H9 (cell line): ENCODE results near the gene LRRN1. TPM values are rescaled to one million over a fixed set of nuclear protein-coding genes. Genes with fewer than 3 reads are reported as not detected.

Source experiments
- DNase-seq: peaks from one replicate; pipeline ENCODE4 v3.0.0-alpha.2; 2017
- H2AFZ ChIP-seq: one replicate; pipeline ENCODE4 v1.6.1; 2013; ENCODE audit warnings: mild to moderate bottlenecking, low read length, control low read depth, moderate library complexity
- H2AK5ac ChIP-seq: 2 replicates; pipeline ENCODE4 v1.6.1; 2013; ENCODE audit warnings: low read length, control low read depth, mixed read lengths; ENCODE audit not compliant: insufficient read length
- H2BK120ac ChIP-seq: one replicate; pipeline ENCODE4 v1.6.1; 2013; ENCODE audit warnings: low read depth, mild to moderate bottlenecking, low read length, control low read depth, inconsistent platforms; ENCODE audit not compliant: poor library complexity, severe bottlenecking
- H2BK12ac ChIP-seq: 2 replicates; pipeline ENCODE4 v1.6.1; 2013; ENCODE audit warnings: low read length, control low read depth, mixed read lengths, low read depth; ENCODE audit not compliant: insufficient read length
- H2BK15ac ChIP-seq: 2 replicates; pipeline ENCODE4 v1.6.1; 2013; ENCODE audit warnings: low read depth, low read length, control low read depth
- H2BK20ac ChIP-seq: one replicate; pipeline ENCODE4 v1.6.1; 2013; ENCODE audit warnings: low read depth, mild to moderate bottlenecking, low read length, control low read depth, inconsistent platforms; ENCODE audit not compliant: poor library complexity, severe bottlenecking
- H2BK5ac ChIP-seq: 2 replicates; pipeline ENCODE4 v1.6.1; 2013; ENCODE audit warnings: low read length, control low read depth, mixed read lengths; ENCODE audit not compliant: insufficient read length
- H3K14ac ChIP-seq: 2 replicates; pipeline ENCODE4 v1.6.1; 2013; ENCODE audit warnings: low read length, control low read depth; ENCODE audit not compliant: insufficient read depth
- H3K18ac ChIP-seq: 2 replicates; pipeline ENCODE4 v1.6.1; 2013; ENCODE audit warnings: low read depth, mild to moderate bottlenecking, mixed read lengths, low read length, control low read depth; ENCODE audit not compliant: insufficient read length
- H3K23ac ChIP-seq: 2 replicates; pipeline ENCODE4 v1.6.1; 2013; ENCODE audit warnings: low read length, control low read depth, mixed read lengths, low read depth; ENCODE audit not compliant: insufficient read length
- H3K23me2 ChIP-seq: 2 replicates; pipeline ENCODE4 v1.6.1; 2013; ENCODE audit warnings: low read depth, mild to moderate bottlenecking, mixed read lengths, low read length, control low read depth; ENCODE audit not compliant: insufficient read length, poor library complexity, severe bottlenecking
- H3K27ac ChIP-seq: 2 replicates; pipeline ENCODE4 v1.5.1; 2013; ENCODE audit warnings: low read length, control low read depth, mixed read lengths, low read depth; ENCODE audit not compliant: insufficient read length
- H3K27me3 ChIP-seq: 2 replicates; pipeline ENCODE4 v1.6.1; 2013; ENCODE audit warnings: low read length, control low read depth, inconsistent platforms; ENCODE audit not compliant: insufficient read depth
- H3K4ac ChIP-seq: 2 replicates; pipeline ENCODE4 v1.6.1; 2013; ENCODE audit warnings: low read depth, mild to moderate bottlenecking, control low read depth, inconsistent platforms, low read length, moderate library complexity
- H3K4me1 ChIP-seq: 2 replicates; pipeline ENCODE4 v1.6.1; 2013; ENCODE audit warnings: low read length, control low read depth, inconsistent platforms; ENCODE audit not compliant: insufficient read depth
- H3K4me2 ChIP-seq: 2 replicates; pipeline ENCODE4 v1.6.1; 2013; ENCODE audit warnings: low read length, control low read depth, mixed read lengths; ENCODE audit not compliant: insufficient read length, insufficient read depth
- H3K56ac ChIP-seq: 2 replicates; pipeline ENCODE4 v1.6.1; 2013; ENCODE audit warnings: low read depth, mild to moderate bottlenecking, mixed read lengths, low read length, control low read depth; ENCODE audit not compliant: insufficient read length
- H3K79me1 ChIP-seq: 2 replicates; pipeline ENCODE4 v1.6.1; 2013; ENCODE audit warnings: low read depth, mild to moderate bottlenecking, moderate library complexity, low read length, control low read depth, inconsistent platforms; ENCODE audit not compliant: insufficient read depth, poor library complexity, severe bottlenecking
- H3K79me2 ChIP-seq: 2 replicates; pipeline ENCODE4 v1.6.1; 2013; ENCODE audit warnings: low read length, control low read depth, inconsistent platforms; ENCODE audit not compliant: insufficient read depth
- H3K9ac ChIP-seq: 2 replicates; pipeline ENCODE4 v1.6.1; 2013; ENCODE audit warnings: low read length, control low read depth, mixed read lengths; ENCODE audit not compliant: insufficient read length; ENCODE audit errors: extremely low read depth
- H3K9me3 ChIP-seq: one replicate; pipeline ENCODE4 v1.6.1; 2013; ENCODE audit warnings: low read depth, low read length, inconsistent platforms; ENCODE audit not compliant: control insufficient read depth
- H3T11ph ChIP-seq: one replicate; pipeline ENCODE4 v1.6.1; 2013; ENCODE audit warnings: mild to moderate bottlenecking, low read length, control low read depth, inconsistent platforms
- H4K20me1 ChIP-seq: one replicate; pipeline ENCODE4 v1.6.1; 2013; ENCODE audit not compliant: control insufficient read depth, insufficient read length, insufficient read depth
- H4K5ac ChIP-seq: 2 replicates; pipeline ENCODE4 v1.6.1; 2013; ENCODE audit warnings: low read depth, mild to moderate bottlenecking, mixed read lengths, low read length, control low read depth; ENCODE audit not compliant: insufficient read length
- H4K8ac ChIP-seq: replicated peaks from 2 replicates; pipeline ENCODE4 v1.6.1; 2013; ENCODE audit warnings: low read length, control low read depth, mixed read lengths, low read depth; ENCODE audit not compliant: insufficient read length
- H4K91ac ChIP-seq: 2 replicates; pipeline ENCODE4 v1.6.1; 2013; ENCODE audit warnings: low read depth, mild to moderate bottlenecking, moderate library complexity, mixed read lengths, low read length, control low read depth; ENCODE audit not compliant: insufficient read length
- H3K27ac Mint-ChIP-seq, 3 experiments: 2 replicates in 2 of 3; 3 replicates in 1 of 3; pipeline ENCODE4 v1.8.0; 2020 to 2021; ENCODE audit warnings: mixed read lengths in 3 of 3, mild to moderate bottlenecking in 1 of 3, moderate library complexity in 1 of 3
- H3K27me3 Mint-ChIP-seq: 2 replicates; pipeline ENCODE4 v1.8.0; 2021; ENCODE audit warnings: low read depth, mild to moderate bottlenecking, moderate library complexity, mixed read lengths
- H3K36me3 Mint-ChIP-seq, 3 experiments: 2 replicates in 2 of 3; 3 replicates in 1 of 3; pipeline ENCODE4 v1.8.0; 2020 to 2021; ENCODE audit warnings: low read depth in 3 of 3, mixed read lengths in 3 of 3; ENCODE audit not compliant: insufficient read depth in 1 of 3
- H3K4me1 Mint-ChIP-seq, 2 experiments: 2 replicates each; pipeline ENCODE4 v1.8.0; 2020; ENCODE audit warnings: mixed read lengths in 2 of 2
- H3K4me3 Mint-ChIP-seq, 2 experiments: 2 replicates in 1 of 2; 3 replicates in 1 of 2; pipeline ENCODE4 v1.8.0; 2020 to 2021; ENCODE audit warnings: mild to moderate bottlenecking in 2 of 2, mixed read lengths in 2 of 2, moderate library complexity in 1 of 2
- H3K9me3 Mint-ChIP-seq, 2 experiments: 2 replicates in 1 of 2; 3 replicates in 1 of 2; pipeline ENCODE4 v1.8.0; 2020; ENCODE audit warnings: mild to moderate bottlenecking in 2 of 2, mixed read lengths in 2 of 2, moderate library complexity in 1 of 2
- WGBS: extraction: QIAGEN DNeasy Blood & Tissue Kit; methylation state at CpG from one replicate; pipeline ENCODE4 v1.1.7; 2013; ENCODE audit warnings: missing lambda C conversion rate, low lambda C conversion rate, mixed read lengths; ENCODE audit not compliant: insufficient read length; ENCODE audit errors: extremely low coverage; 5-methylcytosine and 5-hydroxymethylcytosine counted together
- total RNA-seq: library from RNA; stranded (reverse); gene quantifications from 2 replicates; pipeline ENCODE4 v1.2.1, GENCODE V29; 2021
- TF ChIP-seq, protein P1 (sequence below): fragments of 200-600 bp; sonication (generic); conservative IDR thresholded peaks from 3 replicates; pipeline ENCODE4 v1.8.0; 2021; ENCODE audit warnings: antibody characterized with exemption, mild to moderate bottlenecking

The LRRN1 gene
- total RNA-seq, 1 experiment from 2014 or later = 269 TPM

- Histone ChIP-seq H3K9me3 (no peaks in the 10 kb centered on the region), H4K8ac (no peak overlapping the region), H3K27ac (no peak overlapping the region), H2AFZ (no peak overlapping the region), H3K23me2 (no peaks in the 10 kb centered on the region), H4K5ac (no peak overlapping the region), H3K23ac (no peak overlapping the region), H3K4me1 (no peaks in the 10 kb centered on the region; the same call in 1 of the 2 replicates), H3K4me2 (no peak overlapping the region), H3K14ac (no peak overlapping the region), H3K4ac (no peak overlapping the region), H2AK5ac (no peak overlapping the region), H2BK12ac (no peak overlapping the region), H2BK5ac (no peak overlapping the region), H3K56ac (no peak overlapping the region), H3K27me3 (no peaks in the 10 kb centered on the region), H3K9ac (no peak overlapping the region), H4K91ac (no peak overlapping the region), H3K18ac (no peak overlapping the region), H3K79me2 (no peaks in the 10 kb centered on the region), H2BK120ac (no peak overlapping the region), H4K20me1 (no peaks in the 10 kb centered on the region), H3T11ph (no peak overlapping the region), H2BK20ac (no peak overlapping the region), H3K79me1 (no peaks in the 10 kb centered on the region), H2BK15ac (no peak overlapping the region)
- Mint-ChIP-seq H3K36me3 (peaks cover 0 to 6% (median 0%) of the 10 kb centered on the region in 3 experiments; a peak in 2 of 7 replicates), H3K4me3 (no peak overlapping the region), H3K9me3 (peaks cover 12 to 18% of the 10 kb centered on the region in 2 experiments; a peak in 4 of 5 replicates), H3K27ac (no peak overlapping the region), H3K4me1 (peaks cover 2 to 4% of the 10 kb centered on the region in 2 experiments; a peak in 2 of 4 replicates), H3K27me3 (no peaks in the 10 kb centered on the region)
- TF ChIP-seq, protein P1, sequence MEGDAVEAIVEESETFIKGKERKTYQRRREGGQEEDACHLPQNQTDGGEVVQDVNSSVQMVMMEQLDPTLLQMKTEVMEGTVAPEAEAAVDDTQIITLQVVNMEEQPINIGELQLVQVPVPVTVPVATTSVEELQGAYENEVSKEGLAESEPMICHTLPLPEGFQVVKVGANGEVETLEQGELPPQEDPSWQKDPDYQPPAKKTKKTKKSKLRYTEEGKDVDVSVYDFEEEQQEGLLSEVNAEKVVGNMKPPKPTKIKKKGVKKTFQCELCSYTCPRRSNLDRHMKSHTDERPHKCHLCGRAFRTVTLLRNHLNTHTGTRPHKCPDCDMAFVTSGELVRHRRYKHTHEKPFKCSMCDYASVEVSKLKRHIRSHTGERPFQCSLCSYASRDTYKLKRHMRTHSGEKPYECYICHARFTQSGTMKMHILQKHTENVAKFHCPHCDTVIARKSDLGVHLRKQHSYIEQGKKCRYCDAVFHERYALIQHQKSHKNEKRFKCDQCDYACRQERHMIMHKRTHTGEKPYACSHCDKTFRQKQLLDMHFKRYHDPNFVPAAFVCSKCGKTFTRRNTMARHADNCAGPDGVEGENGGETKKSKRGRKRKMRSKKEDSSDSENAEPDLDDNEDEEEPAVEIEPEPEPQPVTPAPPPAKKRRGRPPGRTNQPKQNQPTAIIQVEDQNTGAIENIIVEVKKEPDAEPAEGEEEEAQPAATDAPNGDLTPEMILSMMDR = no peak
- WGBS = no CpG with 5 or more reads among the region's 1 CpG
- no peak for DNase-seq
Observed at GRCh38 chr3:3772338-3772737, 26.9 kb upstream of the LRRN1 start.
